ENCODE data around the gene AP3D1.
A peak's percentile ranks its signal among the peaks of the same experiment; 100 is the strongest.
"Not testable (repeated sequence)": the region's sequence is repeated elsewhere in the genome, so short reads cannot be mapped to it uniquely, and the experiment has no call there.

Gene AP3D1

GRCh38 chr19:2151339-2152229 is at the start of gene AP3D1:
AP3D1 (minus strand) TSS chr19:2151566; CDS start chr19:2151334, 232 bp downstream.
- peak; percentile 97 for FAIRE-seq
- DNase-seq (ENCODE audit: low spot score) = peak; percentile 100

GRCh38 chr19:2200624-2201294 is 49.4 kb upstream of the AP3D1 start:
- not testable (repeated sequence) for FAIRE-seq; DNase-seq (ENCODE audit: low spot score)

DNA sequence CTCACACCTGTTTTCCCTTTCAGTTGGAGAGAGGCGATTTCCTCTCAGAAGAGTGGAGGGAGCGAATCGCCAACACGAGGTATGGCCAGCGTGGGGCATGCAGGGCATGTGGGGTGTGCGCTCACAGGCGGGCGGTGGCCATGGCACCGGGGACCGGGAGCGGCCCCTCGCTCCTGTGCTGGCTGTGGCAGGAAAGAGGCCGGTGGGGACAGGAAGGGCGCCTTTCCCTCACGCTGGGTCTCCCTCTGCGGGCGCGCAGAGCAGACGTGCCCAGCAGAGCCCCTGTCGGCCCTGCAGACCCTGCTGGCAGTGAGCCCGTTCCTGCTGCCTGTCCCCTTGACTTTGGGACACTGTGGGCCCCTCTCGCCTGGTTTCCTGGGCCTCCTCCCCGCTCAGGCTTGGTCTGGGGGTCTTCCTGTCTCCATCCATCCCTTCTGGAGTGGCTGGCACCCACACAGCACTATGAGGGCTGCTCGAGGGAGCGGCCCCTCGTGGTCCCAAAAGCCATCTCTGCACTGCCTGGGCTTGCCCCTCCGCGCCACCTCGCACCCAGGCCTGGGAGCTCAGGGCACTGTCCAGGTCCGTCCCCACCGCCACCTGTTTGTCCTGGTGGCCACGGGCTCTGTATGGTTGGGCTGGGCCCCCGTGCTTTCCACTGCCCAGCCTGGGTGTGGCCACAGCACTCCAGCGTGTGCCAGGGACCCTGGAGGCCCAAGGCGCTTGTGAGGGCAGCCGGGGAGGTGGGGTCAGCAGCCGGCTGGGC is 48.7 kb upstream of the AP3D1 start:
- FAIRE-seq (no peak), DNase-seq (ENCODE audit: low spot score) (no peak)

GRCh38 chr19:2199215-2199614 is 47.8 kb upstream of the AP3D1 start:
- no peak for DNase-seq (ENCODE audit: low spot score)
- FAIRE-seq = no peak

- DNase-seq (ENCODE audit: low spot score) (no peak), FAIRE-seq (no peak)
Observed at GRCh38 chr19:2198317-2198716, 47.0 kb upstream of the AP3D1 start.

GRCh38 chr19:2197270-2197669 is 45.9 kb upstream of the AP3D1 start:
- no peak for DNase-seq (ENCODE audit: low spot score)
- FAIRE-seq = no peak

- DNase-seq (ENCODE audit: low spot score) (no peak), FAIRE-seq (no peak)
Observed at GRCh38 chr19:2195914-2196313, 44.5 kb upstream of the AP3D1 start.

DNA sequence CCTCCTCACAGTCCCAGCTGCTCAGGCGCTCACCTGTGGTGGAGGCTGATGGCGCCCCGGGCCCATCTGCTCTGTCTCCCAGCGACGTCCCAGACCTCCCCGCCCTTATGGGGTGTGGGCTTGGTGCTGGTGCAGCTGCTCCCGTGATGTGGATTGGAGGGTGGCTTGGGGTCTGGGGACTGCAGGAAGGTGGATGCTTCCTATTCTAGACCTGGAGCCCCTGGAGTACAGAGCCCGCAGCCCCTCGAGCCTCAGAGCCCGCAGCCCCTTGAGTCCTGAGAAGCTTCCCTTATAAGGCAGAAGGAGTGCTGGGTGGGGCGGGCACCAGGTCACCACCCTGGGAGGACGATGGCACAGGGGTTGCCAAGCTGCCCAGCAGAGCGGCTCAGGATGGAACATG is 44.0 kb upstream of the AP3D1 start:
- DNase-seq (ENCODE audit: low spot score) (no peak), FAIRE-seq (no peak)

GRCh38 chr19:2194513-2195078 is 43.2 kb upstream of the AP3D1 start:
- FAIRE-seq (no peak), DNase-seq (ENCODE audit: low spot score) (no peak)

- no peak for DNase-seq (ENCODE audit: low spot score)
- FAIRE-seq = no peak
Observed at GRCh38 chr19:2193807-2194206, 42.4 kb upstream of the AP3D1 start.

- DNase-seq (ENCODE audit: low spot score) (no peak), FAIRE-seq (no peak)
Observed at GRCh38 chr19:2192862-2193261, 41.5 kb upstream of the AP3D1 start.

DNA sequence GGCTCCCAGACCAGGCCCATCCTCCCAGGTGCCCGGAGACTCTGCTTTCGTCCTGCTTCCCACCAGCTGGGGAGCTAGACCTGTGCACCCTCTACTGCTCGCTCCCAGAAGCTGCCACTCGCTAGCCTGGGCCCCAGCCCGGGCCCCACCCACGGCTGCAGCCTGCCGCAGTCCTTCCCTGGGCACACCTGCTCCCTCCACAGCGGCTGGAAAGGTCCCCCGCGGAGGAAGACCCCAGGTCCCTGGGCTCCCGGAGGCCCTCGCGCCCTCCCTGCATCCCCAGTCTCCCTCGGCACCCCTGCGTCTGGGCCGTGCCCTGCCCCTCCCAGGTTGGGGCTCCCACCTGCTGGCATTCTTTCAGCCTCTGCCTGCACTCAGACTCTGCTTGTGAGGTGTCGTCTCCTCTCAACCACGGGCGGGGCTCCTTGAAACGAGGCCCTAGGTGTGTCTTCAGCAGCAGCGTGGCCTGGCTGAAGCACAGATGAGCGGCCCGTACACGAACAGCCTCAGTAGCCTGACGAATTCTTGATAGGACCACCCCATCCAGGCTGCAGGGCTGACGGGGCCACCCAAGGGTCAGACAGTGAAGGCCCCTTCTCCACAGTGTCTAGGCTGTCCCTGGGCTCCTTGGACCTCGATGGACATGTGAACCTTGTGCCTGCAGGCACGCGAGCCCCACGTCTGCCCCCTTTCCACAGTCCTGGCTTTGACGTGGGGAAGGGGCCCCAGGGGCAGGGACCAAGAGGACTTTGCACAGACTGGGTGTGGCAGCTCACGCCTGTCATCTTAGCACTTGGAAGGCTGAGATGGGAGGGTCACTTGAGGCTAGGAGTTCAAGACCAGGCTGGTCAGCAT is 40.3 kb upstream of the AP3D1 start:
- no peak for FAIRE-seq

DNA sequence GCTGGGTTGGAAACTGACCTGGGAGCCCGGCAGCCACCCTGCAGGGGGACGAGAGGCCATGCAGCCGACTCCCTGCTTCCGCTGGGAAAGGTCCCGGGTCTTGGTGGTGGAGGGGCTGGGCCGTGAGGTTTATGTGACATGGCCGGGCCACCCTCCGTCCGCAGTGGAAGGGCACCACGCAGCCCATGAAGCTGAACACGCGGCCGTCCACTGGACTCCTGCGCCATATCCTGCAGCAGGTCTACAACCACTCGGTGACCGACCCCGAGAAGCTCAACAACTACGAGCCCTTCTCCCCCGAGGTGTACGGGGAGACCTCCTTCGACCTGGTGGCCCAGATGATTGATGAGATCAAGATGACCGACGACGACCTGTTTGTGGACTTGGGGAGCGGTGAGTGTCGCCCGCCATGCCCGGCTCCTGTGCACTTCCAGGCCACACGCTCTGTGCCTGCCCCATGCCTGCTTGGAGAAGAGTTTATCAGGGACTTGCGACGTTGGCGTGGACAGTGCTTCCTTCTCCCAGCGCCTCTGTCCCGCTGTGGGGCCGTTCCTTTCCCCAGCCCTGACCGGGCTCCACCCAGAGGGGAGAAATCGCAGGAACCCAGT is 39.6 kb upstream of the AP3D1 start:
- DNase-seq (ENCODE audit: low spot score) = no peak
- FAIRE-seq = no peak

More for the DNA sequence above, 40.3 kb upstream of the AP3D1 start:
- DNase-seq (ENCODE audit: low spot score) = no peak

GRCh38 chr19:2189880-2190279 is 38.5 kb upstream of the AP3D1 start:
- FAIRE-seq (no peak), DNase-seq (ENCODE audit: low spot score) (no peak)

- FAIRE-seq = no peak
- no peak for DNase-seq (ENCODE audit: low spot score)
Observed at GRCh38 chr19:2188708-2189385, 37.5 kb upstream of the AP3D1 start.

GRCh38 chr19:2187159-2187558 is 35.8 kb upstream of the AP3D1 start:
- no peak for DNase-seq (ENCODE audit: low spot score)
- FAIRE-seq = no peak

DNA sequence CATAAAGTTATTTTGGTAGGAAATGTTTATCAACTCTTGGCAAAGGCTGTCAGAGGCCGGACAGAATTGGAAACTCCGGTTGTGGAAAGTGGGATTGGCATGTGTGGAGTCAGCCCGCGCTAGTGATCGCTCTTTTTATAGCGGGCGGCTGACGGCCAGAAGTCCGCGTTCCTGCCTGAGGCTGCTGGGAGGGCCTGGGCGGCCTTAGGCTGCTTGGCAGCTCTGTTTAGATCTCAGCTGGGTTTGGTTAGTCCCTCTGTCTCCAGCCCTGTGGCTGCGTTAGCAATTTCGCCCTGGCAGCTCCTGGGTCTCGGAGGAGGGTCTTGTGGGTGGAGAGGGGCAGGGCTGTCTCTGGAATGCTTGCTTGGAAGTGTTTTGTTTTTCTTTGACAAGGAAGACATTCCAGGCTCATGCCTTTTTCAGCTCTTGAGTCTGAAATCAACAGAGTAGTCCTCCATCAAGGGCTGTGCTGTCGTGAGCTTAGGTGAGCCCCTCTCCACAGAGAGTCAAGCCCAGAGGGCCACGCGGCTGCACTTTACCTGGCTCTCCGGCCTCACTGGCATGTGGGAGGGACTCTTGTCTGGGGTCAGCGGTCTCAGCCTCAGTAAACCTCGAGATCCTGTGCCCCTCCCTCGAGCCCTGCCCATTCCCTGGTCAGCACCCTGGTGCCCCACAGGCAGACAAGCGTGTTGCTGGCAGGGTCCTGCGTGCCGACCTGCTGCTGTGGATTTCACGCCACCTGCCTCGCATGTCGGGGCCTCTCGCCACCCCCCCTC is 34.9 kb upstream of the AP3D1 start:
- DNase-seq (ENCODE audit: low spot score) (no peak), FAIRE-seq (no peak)

- DNase-seq (ENCODE audit: low spot score) (no peak), FAIRE-seq (no peak)
Observed at GRCh38 chr19:2185734-2186070, 34.3 kb upstream of the AP3D1 start.

- DNase-seq (ENCODE audit: low spot score) = no peak
- FAIRE-seq = no peak
Observed at GRCh38 chr19:2184422-2184975, 33.1 kb upstream of the AP3D1 start.
